Neural progenitor cell (in vitro differentiated cells): ENCODE data around the gene OR10G4. TPM values are rescaled to one million over a fixed set of nuclear protein-coding genes. Genes with fewer than 3 reads are reported as not detected.
A peak's percentile ranks its signal among the peaks of the same experiment; 100 is the strongest.

Experiments used
- DNase-seq: peaks from one replicate; pipeline ENCODE4 v3.0.0-alpha.2; 2016; ENCODE audit warnings: low spot score
- H2AFZ ChIP-seq: fragments of 200-600 bp; sonication (generic); replicated peaks from 2 replicates; pipeline ENCODE4 v1.6.1; 2016; ENCODE audit warnings: antibody characterized with exemption
- H3F3A ChIP-seq: fragments of 200-600 bp; sonication (generic); 2 replicates; pipeline ENCODE4 v1.6.1; 2016; ENCODE audit warnings: antibody characterized with exemption, low read depth
- H3K27ac ChIP-seq: fragments of 200-600 bp; sonication (generic); 2 replicates; pipeline ENCODE4 v1.5.1; 2016; ENCODE audit warnings: mild to moderate bottlenecking
- H3K27me3 ChIP-seq: fragments of 200-600 bp; sonication (generic); 2 replicates; pipeline ENCODE4 v1.6.1; 2016; ENCODE audit warnings: mild to moderate bottlenecking, moderate library complexity
- H3K36me3 ChIP-seq: fragments of 200-600 bp; sonication (generic); 2 replicates; pipeline ENCODE4 v1.5.1; 2016
- H3K4me1 ChIP-seq: fragments of 200-600 bp; sonication (generic); 2 replicates; pipeline ENCODE4 v1.6.1; 2016; ENCODE audit warnings: mixed run types
- H3K4me2 ChIP-seq: fragments of 200-600 bp; sonication (generic); 2 replicates; pipeline ENCODE4 v1.6.1; 2016
- H3K4me3 ChIP-seq: fragments of 200-600 bp; sonication (generic); 2 replicates; pipeline ENCODE4 v1.5.1; 2016
- H3K79me2 ChIP-seq: fragments of 200-600 bp; sonication (generic); 2 replicates; pipeline ENCODE4 v1.6.1; 2016; ENCODE audit warnings: low read depth
- H3K9ac ChIP-seq: fragments of 200-600 bp; sonication (generic); 2 replicates; pipeline ENCODE4 v1.6.1; 2016
- H3K9me3 ChIP-seq: fragments of 200-600 bp; sonication (generic); 2 replicates; pipeline ENCODE4 v1.5.1; 2016; ENCODE audit warnings: low read depth
- H4K20me1 ChIP-seq: fragments of 200-600 bp; sonication (generic); 2 replicates; pipeline ENCODE4 v1.6.1; 2016; ENCODE audit warnings: low read depth
- H3K27ac Mint-ChIP-seq: 3 replicates; pipeline ENCODE4 v1.8.0; 2021; ENCODE audit warnings: mixed read lengths
- H3K27me3 Mint-ChIP-seq: 2 replicates; pipeline ENCODE4 v1.8.0; 2022; ENCODE audit warnings: low read depth, mild to moderate bottlenecking, inconsistent platforms, moderate library complexity, mixed read lengths; ENCODE audit not compliant: insufficient read depth
- H3K36me3 Mint-ChIP-seq: 3 replicates; pipeline ENCODE4 v1.8.0; 2021; ENCODE audit warnings: mixed read lengths
- H3K4me1 Mint-ChIP-seq: 3 replicates; pipeline ENCODE4 v1.8.0; 2021; ENCODE audit warnings: mixed read lengths
- H3K4me3 Mint-ChIP-seq: 3 replicates; pipeline ENCODE4 v1.8.0; 2021; ENCODE audit warnings: mild to moderate bottlenecking, moderate library complexity, mixed read lengths
- H3K9me3 Mint-ChIP-seq: 3 replicates; pipeline ENCODE4 v1.8.0; 2020; ENCODE audit warnings: mixed read lengths
- EZH2 ChIP-seq: fragments of 200-600 bp; sonication (generic); IDR thresholded peaks from 2 replicates; pipeline ENCODE4 v1.6.1; 2017; ENCODE audit warnings: antibody characterized with exemption, mild to moderate bottlenecking, moderate library complexity
- EZH2phosphoT487 ChIP-seq: fragments of 200-600 bp; sonication (generic); IDR thresholded peaks from 2 replicates; pipeline ENCODE4 v1.6.1; 2017; ENCODE audit warnings: antibody characterized with exemption
- total RNA-seq: library from RNA; depleted of rRNA; stranded (reverse); fragments of >200 nt; gene quantifications from 2 replicates; pipeline ENCODE4 v1.2.3, GENCODE V29; 2015; ENCODE audit warnings: low replicate concordance
- TF ChIP-seq, protein P1 (sequence below): fragments of 200-600 bp; sonication (generic); IDR thresholded peaks from 2 replicates; pipeline ENCODE4 v1.5.1; 2017; ENCODE audit warnings: antibody characterized with exemption, mild to moderate bottlenecking

OR10G4 gene
- not detected in 2 replicates for total RNA-seq

- H3K4me3 ChIP-seq = no peak within 1 kb of the TSS
- H3K9me3 ChIP-seq = no peaks in the 10 kb centered on the region
- Mint-ChIP-seq H3K27me3 (no peaks in the 10 kb centered on the region), H3K4me3 (no peak within 1 kb of the TSS), H3K4me1 (no peaks in the 10 kb centered on the region), H3K9me3 (no peaks in the 10 kb centered on the region), H3K27ac (no peak within 1 kb of the TSS), H3K36me3 (no peaks in the 10 kb centered on the region)
- H3K27me3 ChIP-seq = no peaks in the 10 kb centered on the region
- H3K9ac ChIP-seq = no peak within 1 kb of the TSS
- H4K20me1 ChIP-seq = no peaks in the 10 kb centered on the region
- H3K4me2 ChIP-seq = no peak within 1 kb of the TSS
- no peak for DNase-seq
- TF ChIP-seq EZH2 (no peak), EZH2phosphoT487 (no peak)
- TF ChIP-seq, protein P1, sequence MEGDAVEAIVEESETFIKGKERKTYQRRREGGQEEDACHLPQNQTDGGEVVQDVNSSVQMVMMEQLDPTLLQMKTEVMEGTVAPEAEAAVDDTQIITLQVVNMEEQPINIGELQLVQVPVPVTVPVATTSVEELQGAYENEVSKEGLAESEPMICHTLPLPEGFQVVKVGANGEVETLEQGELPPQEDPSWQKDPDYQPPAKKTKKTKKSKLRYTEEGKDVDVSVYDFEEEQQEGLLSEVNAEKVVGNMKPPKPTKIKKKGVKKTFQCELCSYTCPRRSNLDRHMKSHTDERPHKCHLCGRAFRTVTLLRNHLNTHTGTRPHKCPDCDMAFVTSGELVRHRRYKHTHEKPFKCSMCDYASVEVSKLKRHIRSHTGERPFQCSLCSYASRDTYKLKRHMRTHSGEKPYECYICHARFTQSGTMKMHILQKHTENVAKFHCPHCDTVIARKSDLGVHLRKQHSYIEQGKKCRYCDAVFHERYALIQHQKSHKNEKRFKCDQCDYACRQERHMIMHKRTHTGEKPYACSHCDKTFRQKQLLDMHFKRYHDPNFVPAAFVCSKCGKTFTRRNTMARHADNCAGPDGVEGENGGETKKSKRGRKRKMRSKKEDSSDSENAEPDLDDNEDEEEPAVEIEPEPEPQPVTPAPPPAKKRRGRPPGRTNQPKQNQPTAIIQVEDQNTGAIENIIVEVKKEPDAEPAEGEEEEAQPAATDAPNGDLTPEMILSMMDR = no peak
- no peak within 1 kb of the TSS for H3K27ac ChIP-seq
- H3K36me3 ChIP-seq = no peaks in the 10 kb centered on the region
- no peaks in the 10 kb centered on the region for H3F3A ChIP-seq
- no peak within 1 kb of the TSS for H2AFZ ChIP-seq
- H3K79me2 ChIP-seq = no peaks in the 10 kb centered on the region
- H3K4me1 ChIP-seq = no peaks in the 10 kb centered on the region
Observed at GRCh38 chr11:124012697-124013096, at the start of gene OR10G4. TSS of gene OR10G4 (plus strand) at chr11:124012997. CDS start at chr11:124015575, 2,578 bp downstream.

- Histone ChIP-seq H3K36me3 (no peaks in the 10 kb centered on the region), H4K20me1 (no peaks in the 10 kb centered on the region), H3K9ac (no peak overlapping the region), H3K4me3 (no peak overlapping the region), H3K79me2 (no peaks in the 10 kb centered on the region), H3F3A (no peaks in the 10 kb centered on the region), H3K27ac (no peak overlapping the region), H3K27me3 (no peaks in the 10 kb centered on the region), H3K4me2 (no peak overlapping the region), H2AFZ (peak overlapping the region; percentile 40), H3K9me3 (no peaks in the 10 kb centered on the region), H3K4me1 (peaks cover 5% of the 10 kb centered on the region)
- Mint-ChIP-seq H3K4me1 (no peaks in the 10 kb centered on the region), H3K4me3 (no peak overlapping the region), H3K9me3 (peaks cover 5% of the 10 kb centered on the region), H3K27ac (no peak overlapping the region), H3K36me3 (no peaks in the 10 kb centered on the region), H3K27me3 (peaks cover 3% of the 10 kb centered on the region)
- TF ChIP-seq EZH2phosphoT487 (no peak), EZH2 (no peak)
- TF ChIP-seq, protein P1 = no peak
- DNase-seq = no peak
Observed at GRCh38 chr11:123973816-123974215, 39.0 kb upstream of the OR10G4 start.

DNA sequence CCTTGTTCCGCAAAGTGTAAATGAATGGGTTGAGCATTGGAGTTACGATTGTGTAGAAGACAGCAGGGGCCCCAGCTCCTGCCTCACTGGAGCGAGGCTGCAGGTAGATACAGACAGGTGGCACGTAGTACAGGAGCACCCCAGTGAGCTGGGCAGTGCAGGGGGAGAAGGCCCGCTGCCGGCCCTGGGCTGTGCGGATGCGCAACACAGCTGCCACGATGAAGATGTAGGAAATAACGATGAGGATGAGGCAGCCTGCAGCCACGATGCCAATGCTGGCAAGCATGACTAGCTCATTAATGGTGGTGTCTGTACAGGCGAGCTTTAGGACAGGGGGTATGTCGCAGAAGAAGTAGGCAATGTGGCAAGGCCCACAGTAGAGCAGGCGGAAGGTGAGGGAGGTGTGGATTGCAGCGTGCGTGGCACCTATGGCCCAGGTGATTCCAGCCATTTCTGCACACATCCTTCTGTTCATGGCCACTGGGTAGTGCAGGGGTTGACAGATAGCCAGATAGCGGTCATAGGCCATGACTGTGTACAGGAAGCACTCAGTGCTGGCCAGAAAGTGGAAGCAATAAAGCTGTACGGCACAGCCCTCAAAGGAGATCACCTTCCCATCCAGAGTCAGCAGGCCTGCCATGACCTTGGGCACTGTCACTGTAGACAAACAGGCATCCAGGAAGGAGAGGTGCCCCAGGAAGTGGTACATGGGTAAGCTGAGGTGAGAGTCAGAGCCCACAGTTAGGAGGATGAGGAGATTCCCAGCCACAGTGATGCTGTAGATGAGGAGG, 35.8 kb upstream of the OR10G4 start:
- Mint-ChIP-seq H3K4me1 (peaks cover 5% of the 10 kb centered on the region), H3K27me3 (peaks cover 5% of the 10 kb centered on the region)

More for the DNA sequence above, 35.8 kb upstream of the OR10G4 start:
- Histone ChIP-seq H3K4me3 (no peak overlapping the region), H3K9me3 (no peaks in the 10 kb centered on the region), H3K36me3 (no peaks in the 10 kb centered on the region), H3K4me2 (no peak overlapping the region), H4K20me1 (no peaks in the 10 kb centered on the region), H3K27ac (no peak overlapping the region), H3F3A (peaks cover 7% of the 10 kb centered on the region), H3K79me2 (no peaks in the 10 kb centered on the region), H3K27me3 (no peaks in the 10 kb centered on the region), H2AFZ (no peak overlapping the region), H3K4me1 (peaks cover 20% of the 10 kb centered on the region), H3K9ac (no peak overlapping the region)
- TF ChIP-seq, protein P1 = no peak
- TF ChIP-seq EZH2 (no peak), EZH2phosphoT487 (no peak)
- H3K9me3 Mint-ChIP-seq = peaks cover 3% of the 10 kb centered on the region
- H3K36me3 Mint-ChIP-seq = no peaks in the 10 kb centered on the region
- H3K27ac Mint-ChIP-seq = no peak overlapping the region
- DNase-seq = no peak
- no peak overlapping the region for H3K4me3 Mint-ChIP-seq
